ENCODE data around the gene JKAMP. TPM values are rescaled to one million over a fixed set of nuclear protein-coding genes. Genes with fewer than 3 reads are reported as not detected.

The JKAMP gene
- total RNA-seq, 3 donors from 2014 or later: 18.6 to 24.9 (median 21.5) TPM

DNA sequence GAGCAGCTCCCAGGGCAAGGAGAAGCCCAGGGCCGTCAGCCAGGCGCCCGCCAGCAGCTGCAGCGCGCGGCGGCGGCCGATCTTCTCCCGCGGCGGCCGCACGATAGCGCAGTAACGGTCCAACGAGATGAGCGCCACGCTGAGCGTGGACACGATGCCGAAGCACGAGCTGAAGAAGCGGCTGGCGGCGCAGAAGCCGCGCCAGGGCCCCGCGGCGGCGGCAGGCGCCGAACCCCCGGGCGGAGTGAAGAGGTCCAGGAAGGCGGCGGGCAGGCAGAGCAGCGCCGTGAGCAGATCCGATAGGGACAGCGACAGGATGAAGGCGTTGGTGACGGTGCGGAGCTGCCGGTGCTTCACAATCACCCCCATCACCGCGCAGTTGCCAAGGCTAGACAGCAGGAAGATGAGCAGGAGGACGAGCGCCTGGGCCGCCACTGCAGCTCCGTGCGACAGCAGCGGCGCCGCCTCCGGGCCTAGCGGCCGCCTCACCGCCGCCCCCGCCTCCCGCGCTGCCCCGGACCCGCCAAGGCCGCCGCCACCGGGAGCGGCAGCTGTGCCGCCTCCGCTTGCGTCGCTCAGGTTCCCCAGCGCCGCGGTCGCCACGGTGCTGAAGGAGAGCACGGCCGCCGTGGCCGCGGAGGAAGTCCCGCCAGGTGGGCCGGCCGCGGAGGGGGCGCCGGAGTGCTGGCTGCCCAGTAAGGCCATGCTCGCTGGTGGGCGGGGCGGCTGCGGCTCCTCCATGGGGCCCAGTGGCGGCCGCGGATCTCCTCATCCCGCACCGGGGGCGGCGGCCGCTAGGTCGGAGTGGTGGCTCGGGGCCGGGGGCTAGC lies 19.6 kb upstream of the JKAMP start:
- Mint-ChIP-seq H3K9me3 (no peaks in the 10 kb centered on the region), H3K4me1 (ENCODE audit: low read depth) (peaks cover 16% of the 10 kb centered on the region)
- peak; percentile 34 for DNase-seq

DNA sequence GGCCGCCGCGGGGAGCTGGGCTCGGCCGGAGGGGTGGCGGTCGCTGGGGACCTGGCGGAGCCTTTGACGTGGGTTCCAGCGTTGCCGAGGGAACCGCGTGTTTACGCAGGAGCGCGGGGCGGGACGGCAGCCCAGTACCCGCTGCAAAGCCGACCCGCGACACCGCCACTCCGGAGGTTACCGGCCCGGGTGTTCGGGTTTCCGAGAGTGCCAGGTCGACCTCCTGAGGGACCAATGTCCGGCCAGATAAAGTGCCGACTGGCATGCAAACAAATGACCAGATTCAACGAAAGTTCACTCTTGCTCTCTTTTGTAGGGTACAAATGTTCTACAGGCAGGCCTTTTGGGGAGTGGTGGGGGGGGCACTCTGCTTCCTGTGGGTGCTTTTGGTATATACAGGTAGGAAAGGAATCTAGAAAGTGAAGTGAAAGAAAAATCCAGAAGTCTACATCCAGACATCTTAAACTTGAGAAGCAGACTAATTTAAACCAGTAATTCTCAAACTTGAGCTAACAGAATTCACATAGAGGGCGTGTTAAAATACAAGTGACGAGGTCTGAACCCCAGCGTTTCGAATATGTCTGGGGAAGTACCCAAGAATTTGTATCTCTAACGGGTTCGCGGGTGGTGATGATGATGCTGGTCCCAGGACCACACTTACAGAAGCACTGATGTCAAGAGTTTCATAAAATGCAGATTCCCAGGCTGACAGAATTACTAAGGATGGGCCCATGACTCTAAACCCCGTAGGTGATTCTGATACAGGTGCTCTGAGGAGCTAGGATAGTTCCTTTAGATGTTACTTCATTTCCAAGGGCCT lies 18.8 kb upstream of the JKAMP start, which contains the start of gene GPR135:
TSS of gene GPR135 (minus strand) at position 65 of the 820 bp plus-strand sequence. CDS start 154 bp downstream, outside the sequence.
- no peaks in the 10 kb centered on the region for H3K27me3 Mint-ChIP-seq (ENCODE audit: low read depth)
- no peaks in the 10 kb centered on the region for H3K9me3 Mint-ChIP-seq
- peak; percentile 30 for DNase-seq
- no peaks in the 10 kb centered on the region for H3K36me3 Mint-ChIP-seq (ENCODE audit: insufficient read depth)
- H3K4me1 Mint-ChIP-seq (ENCODE audit: low read depth): peaks cover 16% of the 10 kb centered on the region
- peak; percentile 46 for ATAC-seq
- H3K4me3 Mint-ChIP-seq: peak within 1 kb of the TSS; percentile 87

More for the DNA sequence above, 19.6 kb upstream of the JKAMP start:
- ATAC-seq: peak; percentile 75 to 83
- Mint-ChIP-seq H3K4me3 (peak overlapping the region; percentile 87), H3K36me3 (ENCODE audit: insufficient read depth) (no peaks in the 10 kb centered on the region), H3K27me3 (ENCODE audit: low read depth) (peaks cover 2% of the 10 kb centered on the region)

DNA sequence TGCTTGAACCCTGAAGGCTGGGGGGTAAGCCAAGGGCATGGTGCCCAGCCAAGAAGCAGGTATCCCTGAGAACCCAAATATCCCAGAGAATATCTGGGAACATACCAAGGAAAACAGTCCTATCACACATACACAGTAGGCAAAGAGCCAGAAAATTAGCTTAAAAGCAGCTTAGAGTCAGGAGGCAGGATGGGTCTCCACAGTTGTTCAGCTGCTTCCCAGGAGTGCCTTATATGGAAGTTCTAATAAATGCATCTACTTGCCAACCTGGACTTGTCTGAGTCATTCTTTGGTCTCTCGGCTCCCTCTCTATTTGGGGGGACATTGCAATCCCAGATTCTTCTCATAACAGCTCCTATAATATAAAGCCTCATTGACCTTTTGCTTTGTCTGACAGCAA lies 10.1 kb upstream of the JKAMP start:
- H3K4me1 Mint-ChIP-seq (ENCODE audit: low read depth): peaks cover 5% of the 10 kb centered on the region
- no peak for DNase-seq
- no peaks in the 10 kb centered on the region for H3K9me3 Mint-ChIP-seq
- H3K36me3 Mint-ChIP-seq (ENCODE audit: insufficient read depth): peaks cover 22% of the 10 kb centered on the region
- H3K4me3 Mint-ChIP-seq: no peak overlapping the region
- no peak for ATAC-seq
- no peaks in the 10 kb centered on the region for H3K27me3 Mint-ChIP-seq (ENCODE audit: low read depth)

DNA sequence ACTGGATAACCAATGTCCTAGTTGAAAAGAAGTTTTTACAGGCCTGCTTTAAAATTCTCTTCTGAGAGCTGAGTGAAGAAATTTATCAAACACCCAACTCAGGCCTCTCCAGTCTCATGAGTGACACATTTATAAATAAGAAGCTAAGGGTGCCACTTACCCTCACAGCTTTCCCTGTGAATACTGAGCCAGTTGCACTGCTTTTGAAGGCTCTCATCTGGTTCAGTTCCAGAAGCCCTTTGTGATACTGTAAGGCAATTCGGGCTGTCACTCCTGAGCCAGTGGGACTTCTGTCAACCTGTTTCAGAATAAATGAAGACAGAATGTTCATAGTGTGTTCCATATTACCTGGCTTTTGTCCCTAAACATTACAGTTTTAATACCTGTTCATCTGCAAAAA lies 8.6 kb upstream of the JKAMP start:
- DNase-seq: no peak
- ATAC-seq: no peak
- Mint-ChIP-seq H3K9me3 (no peaks in the 10 kb centered on the region), H3K4me3 (no peak overlapping the region), H3K27me3 (ENCODE audit: low read depth) (no peaks in the 10 kb centered on the region), H3K4me1 (ENCODE audit: low read depth) (peaks cover 14% of the 10 kb centered on the region), H3K36me3 (ENCODE audit: insufficient read depth) (peaks cover 24% of the 10 kb centered on the region)

DNA sequence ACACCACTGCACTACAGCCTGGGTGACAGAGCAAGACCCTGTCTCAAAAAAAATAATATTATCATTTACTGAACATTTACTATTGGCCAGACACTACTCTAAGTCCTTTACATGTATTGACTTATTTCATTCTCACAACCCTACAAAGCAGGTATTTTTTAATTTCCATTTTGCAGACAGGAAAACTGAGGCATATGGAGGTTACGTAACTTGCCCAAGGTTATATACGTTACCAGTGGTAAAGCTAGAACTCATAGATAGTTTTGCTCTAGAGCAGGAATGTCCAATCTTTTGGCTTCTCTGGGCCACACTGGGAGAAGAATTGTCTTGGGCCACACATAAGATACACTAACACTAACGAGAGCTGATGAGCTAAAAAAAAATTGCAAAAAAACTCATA lies 5.8 kb upstream of the JKAMP start:
- ATAC-seq (no peak), DNase-seq (no peak)
- no peak overlapping the region for H3K4me3 Mint-ChIP-seq
- peaks cover 18% of the 10 kb centered on the region for H3K36me3 Mint-ChIP-seq (ENCODE audit: insufficient read depth)
- no peaks in the 10 kb centered on the region for H3K27me3 Mint-ChIP-seq (ENCODE audit: low read depth)
- H3K4me1 Mint-ChIP-seq (ENCODE audit: low read depth): peaks cover 40% of the 10 kb centered on the region
- no peaks in the 10 kb centered on the region for H3K9me3 Mint-ChIP-seq

DNA sequence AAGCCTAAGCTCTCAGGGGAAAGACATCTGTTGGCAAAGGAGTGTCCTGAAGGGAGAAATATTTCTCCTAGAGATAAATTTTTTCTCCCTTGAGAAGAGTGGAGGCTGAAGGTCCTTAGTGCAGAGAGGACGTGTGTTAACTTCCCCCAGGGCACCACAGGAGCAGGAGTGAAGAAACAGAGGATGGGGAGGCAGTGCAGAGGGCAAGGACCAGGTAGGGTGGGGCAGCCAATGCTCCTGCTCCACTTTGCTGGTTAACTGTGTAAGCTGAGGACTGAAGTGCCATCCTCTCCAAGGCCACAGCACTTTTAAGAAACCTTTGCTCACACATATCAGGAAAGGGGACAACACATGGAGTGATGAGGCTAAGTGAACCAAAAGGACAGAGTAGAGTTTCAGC lies 4.2 kb upstream of the JKAMP start:
- no peak for ATAC-seq
- Mint-ChIP-seq H3K36me3 (ENCODE audit: insufficient read depth) (peaks cover 16% of the 10 kb centered on the region), H3K4me3 (no peak overlapping the region), H3K9me3 (no peaks in the 10 kb centered on the region), H3K27me3 (ENCODE audit: low read depth) (no peaks in the 10 kb centered on the region), H3K4me1 (ENCODE audit: low read depth) (peaks cover 43% of the 10 kb centered on the region)
- DNase-seq: no peak

DNA sequence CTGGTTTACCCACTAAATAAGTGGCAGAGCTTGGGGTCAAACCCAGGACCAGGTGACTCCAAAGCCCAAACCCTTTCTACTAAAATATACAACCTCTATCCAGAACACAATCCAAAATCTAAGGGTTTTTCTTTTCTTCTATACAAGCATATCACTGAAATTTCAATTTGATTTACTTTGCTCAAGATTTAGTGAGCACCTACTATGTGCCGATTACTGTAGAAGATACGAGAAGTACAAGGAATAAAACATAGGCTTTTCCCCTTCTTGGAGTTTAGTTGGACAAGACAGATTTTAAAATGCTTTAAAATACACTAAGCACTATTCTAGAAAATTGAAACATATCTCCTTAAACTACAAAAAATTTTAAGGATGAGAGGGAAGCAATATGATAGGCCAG lies 2.9 kb upstream of the JKAMP start:
- H3K27me3 Mint-ChIP-seq (ENCODE audit: low read depth): no peaks in the 10 kb centered on the region
- H3K4me1 Mint-ChIP-seq (ENCODE audit: low read depth): peaks cover 53% of the 10 kb centered on the region
- DNase-seq (no peak), ATAC-seq (no peak)
- H3K9me3 Mint-ChIP-seq: no peaks in the 10 kb centered on the region
- peaks cover 14% of the 10 kb centered on the region for H3K36me3 Mint-ChIP-seq (ENCODE audit: insufficient read depth)
- H3K4me3 Mint-ChIP-seq: no peak overlapping the region

DNA sequence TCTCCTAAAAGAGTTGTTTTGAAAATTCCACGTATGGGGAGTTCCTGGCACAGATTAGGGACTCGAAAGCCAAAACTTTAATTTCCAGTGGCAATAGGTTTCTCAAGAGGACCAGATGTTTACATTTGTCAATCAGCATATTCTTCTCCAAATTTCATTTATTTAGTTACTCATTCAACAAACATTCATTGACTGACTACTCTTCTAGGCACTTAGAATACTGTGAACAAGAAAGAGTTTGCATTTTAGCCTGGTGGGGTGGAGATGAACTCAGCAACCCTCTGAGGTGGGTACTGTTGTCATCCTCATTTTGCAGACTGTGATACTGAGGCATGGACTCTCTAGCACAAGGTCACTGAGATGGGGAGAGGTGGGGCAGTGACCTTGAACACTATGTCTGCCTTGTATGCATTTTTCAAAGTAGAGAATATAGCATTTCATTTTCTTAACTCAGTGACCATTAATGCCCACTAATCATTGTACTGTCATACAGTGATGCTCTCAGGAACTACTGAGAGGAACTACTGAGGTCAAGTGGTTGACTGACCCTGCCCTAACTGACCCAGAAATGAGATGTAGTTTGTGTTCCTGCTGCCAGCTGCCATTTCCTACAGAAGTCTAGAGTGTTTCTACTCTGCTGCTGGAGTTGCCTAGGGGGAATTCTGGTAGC lies 2.3 kb upstream of the JKAMP start:
- Mint-ChIP-seq H3K4me1 (ENCODE audit: low read depth) (peaks cover 55% of the 10 kb centered on the region), H3K9me3 (no peaks in the 10 kb centered on the region), H3K27me3 (ENCODE audit: low read depth) (no peaks in the 10 kb centered on the region), H3K4me3 (peak overlapping the region; percentile 96), H3K36me3 (ENCODE audit: insufficient read depth) (peaks cover 11% of the 10 kb centered on the region)
- DNase-seq: no peak
- ATAC-seq: no peak

DNA sequence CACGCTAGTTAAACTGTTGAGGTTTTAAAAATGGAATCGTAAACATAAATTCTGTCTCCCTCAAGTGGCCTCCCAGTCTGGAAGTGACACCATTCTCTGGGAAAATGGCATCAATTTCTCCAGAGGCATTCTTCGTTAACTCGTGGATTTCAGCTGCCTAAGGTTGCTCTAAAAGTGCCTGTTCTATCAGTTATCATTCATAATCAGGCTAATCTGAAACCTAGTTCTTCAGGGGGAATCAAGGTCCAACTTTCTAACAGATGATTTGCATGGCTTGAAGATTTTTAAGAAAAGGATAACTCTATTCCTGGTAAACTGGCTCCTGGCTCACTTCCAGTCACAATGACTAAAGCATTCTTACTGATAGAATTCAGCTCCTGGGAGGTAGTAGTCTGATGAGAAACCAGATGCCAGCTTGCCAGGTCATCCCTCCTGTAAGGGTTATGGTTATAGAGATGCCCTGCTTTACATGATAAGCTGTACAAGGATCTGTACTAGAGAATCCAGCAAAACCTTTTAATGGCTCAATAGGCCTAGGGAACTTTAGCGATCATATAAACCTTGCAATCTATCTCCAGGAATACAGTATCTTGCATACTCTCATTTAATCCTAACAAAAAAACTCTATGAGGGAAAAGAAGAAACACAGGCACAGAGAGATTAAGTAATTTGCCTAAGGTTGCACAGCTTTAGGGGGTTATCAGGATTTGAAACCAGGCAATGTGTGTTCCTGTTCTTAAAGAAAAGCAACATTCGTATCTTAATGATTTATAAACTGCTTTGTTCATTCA lies 1.6 kb upstream of the JKAMP start:
- Mint-ChIP-seq H3K27me3 (ENCODE audit: low read depth) (no peaks in the 10 kb centered on the region), H3K4me1 (ENCODE audit: low read depth) (peaks cover 56% of the 10 kb centered on the region), H3K36me3 (ENCODE audit: insufficient read depth) (peaks cover 10% of the 10 kb centered on the region), H3K9me3 (no peaks in the 10 kb centered on the region), H3K4me3 (peak overlapping the region; percentile 96)
- no peak for ATAC-seq
- DNase-seq: no peak

DNA sequence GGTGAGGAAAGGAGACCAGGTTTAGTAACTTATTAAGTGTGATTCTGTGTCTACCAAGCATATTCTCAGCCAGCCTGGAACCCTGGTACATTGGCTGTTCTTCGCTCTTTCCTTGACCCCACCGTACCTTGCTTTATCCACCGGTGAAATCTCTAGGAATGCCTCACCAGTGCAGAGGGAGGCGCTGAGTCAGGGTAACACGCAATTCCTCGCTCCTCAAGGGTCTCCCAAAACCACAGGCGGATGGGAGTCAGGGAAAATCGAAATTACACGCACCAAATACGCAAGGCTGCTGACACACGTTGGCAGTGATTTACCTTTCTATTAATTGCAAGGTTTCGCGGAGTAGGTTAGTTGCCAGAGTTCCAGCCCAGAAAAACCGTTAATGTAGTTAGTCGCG lies 954 bp upstream of the JKAMP start:
- Mint-ChIP-seq H3K4me1 (ENCODE audit: low read depth) (peaks cover 60% of the 10 kb centered on the region), H3K4me3 (peak overlapping the region; percentile 96), H3K36me3 (ENCODE audit: insufficient read depth) (peaks cover 14% of the 10 kb centered on the region), H3K9me3 (no peaks in the 10 kb centered on the region), H3K27me3 (ENCODE audit: low read depth) (no peaks in the 10 kb centered on the region)
- ATAC-seq (no peak), DNase-seq (no peak)

DNA sequence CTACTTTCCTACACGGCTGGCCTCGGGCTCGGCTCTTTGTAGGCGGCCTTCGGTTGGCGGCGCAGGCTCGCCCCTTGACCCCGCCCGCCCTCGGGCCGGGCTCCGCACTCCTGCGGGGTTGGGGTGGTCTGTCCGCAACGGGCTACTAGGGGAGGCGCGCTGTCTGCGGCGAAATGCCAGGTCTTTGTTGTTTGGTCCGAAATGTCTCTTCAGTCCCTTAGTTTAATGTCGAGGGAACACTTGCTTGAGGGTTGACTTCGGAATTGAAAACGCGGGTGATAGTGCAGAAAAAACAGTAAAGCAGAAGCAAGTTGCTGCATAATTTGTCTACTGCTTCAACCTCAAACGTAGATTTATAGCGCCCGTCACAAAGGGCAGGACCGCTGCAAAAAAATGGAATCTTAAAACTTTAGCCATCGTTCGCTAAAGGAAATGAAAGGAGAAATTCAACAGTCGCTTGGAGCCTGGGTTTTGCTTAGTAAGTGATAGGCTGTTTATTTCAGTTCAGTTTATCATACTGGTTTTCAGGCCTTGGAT lies 390 bp downstream of the JKAMP start:
- Mint-ChIP-seq H3K27me3 (ENCODE audit: low read depth) (no peaks in the 10 kb centered on the region), H3K4me1 (ENCODE audit: low read depth) (peaks cover 63% of the 10 kb centered on the region)
- ATAC-seq: peak; percentile 60 to 62

DNA sequence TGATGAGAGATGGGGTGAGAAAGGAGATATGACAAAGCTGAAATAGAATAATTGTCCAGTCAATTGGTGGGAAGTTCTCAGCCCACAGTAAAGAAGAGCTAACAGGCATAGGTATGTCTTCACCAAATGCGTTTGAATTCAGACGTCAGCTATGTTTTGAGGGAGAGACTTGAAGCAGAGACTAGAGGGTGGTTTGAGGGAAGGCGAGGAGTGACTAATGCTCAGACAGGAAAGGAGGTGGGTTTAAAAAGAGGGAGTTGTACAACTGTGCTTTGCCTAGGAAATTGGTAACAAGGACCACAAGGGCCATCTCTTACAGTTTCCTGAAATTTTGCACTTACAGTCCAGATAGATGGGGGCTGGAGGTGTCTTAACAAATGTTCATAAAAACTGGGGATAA lies 6.4 kb downstream of the JKAMP start:
- H3K4me1 Mint-ChIP-seq (ENCODE audit: low read depth): peaks cover 28% of the 10 kb centered on the region
- H3K36me3 Mint-ChIP-seq (ENCODE audit: insufficient read depth): peaks cover 48% of the 10 kb centered on the region
- no peaks in the 10 kb centered on the region for H3K9me3 Mint-ChIP-seq

More for the DNA sequence above, 390 bp downstream of the JKAMP start:
- peaks cover 20% of the 10 kb centered on the region for H3K36me3 Mint-ChIP-seq (ENCODE audit: insufficient read depth)
- DNase-seq: no peak
- H3K4me3 Mint-ChIP-seq: peak overlapping the region; percentile 96
- H3K9me3 Mint-ChIP-seq: no peaks in the 10 kb centered on the region

DNA sequence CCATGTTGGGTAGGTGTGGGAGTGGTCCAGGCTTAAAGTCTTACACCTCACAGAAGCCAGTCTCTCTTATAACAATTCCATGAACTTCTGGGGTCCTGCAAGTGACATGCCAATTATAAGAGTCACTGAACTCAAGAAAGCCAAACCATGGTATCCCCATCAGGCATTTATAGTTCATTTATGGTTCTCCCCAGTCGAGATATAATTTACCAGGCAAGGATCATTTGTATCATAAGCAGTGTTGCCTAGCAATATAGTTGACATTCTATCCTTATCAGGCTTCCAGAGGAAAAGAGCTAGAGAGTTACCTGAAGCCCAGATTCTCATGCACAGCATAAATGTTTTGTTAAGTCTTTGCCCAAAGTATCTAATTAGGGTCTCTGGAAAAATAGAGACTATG lies 8.1 kb downstream of the JKAMP start:
- Mint-ChIP-seq H3K4me3 (no peak overlapping the region), H3K9me3 (no peaks in the 10 kb centered on the region), H3K27me3 (ENCODE audit: low read depth) (no peaks in the 10 kb centered on the region), H3K36me3 (ENCODE audit: insufficient read depth) (peaks cover 48% of the 10 kb centered on the region), H3K4me1 (ENCODE audit: low read depth) (peaks cover 24% of the 10 kb centered on the region)
- no peak for ATAC-seq
- DNase-seq: no peak

More for the DNA sequence above, 6.4 kb downstream of the JKAMP start:
- DNase-seq (no peak), ATAC-seq (no peak)
- H3K4me3 Mint-ChIP-seq: no peak overlapping the region
- H3K27me3 Mint-ChIP-seq (ENCODE audit: low read depth): no peaks in the 10 kb centered on the region

Measured in activated T-cell treated with anti-CD3 and anti-CD28 coated beads, Interleukin-2, amount 50 U/mL, for 4 hours (primary cell).